Body of pancreas (tissue), 4 donors: ENCODE data around the gene AUTS2. TPM values are rescaled to one million over a fixed set of nuclear protein-coding genes. Genes with fewer than 3 reads are reported as not detected.
A peak's percentile ranks its signal among the peaks of the same experiment; 100 is the strongest.

Experiments used
- ATAC-seq: fragments of 150-250 bp; one replicate; pipeline ENCODE4 v1.9.1; 2016
- DNase-seq, 4 donors: peaks; one replicate each; pipeline ENCODE4 v3.0.0-alpha.2; 2019
- H3K27ac ChIP-seq, 4 donors: fragments of 200-600 bp; sonication (generic); 1 replicate in 3 of 4; 2 replicates in 1 of 4; pipeline versions ENCODE4 v1.5.1 to v1.6.1; 2016 to 2019; ENCODE audit warnings: mild to moderate bottlenecking in 1 of 4, mixed read lengths in 1 of 4, moderate library complexity in 1 of 4
- H3K27me3 ChIP-seq, 2 donors: fragments of 200-600 bp; sonication (generic); one replicate each; pipeline ENCODE4 v1.6.0; 2016; ENCODE audit warnings: mild to moderate bottlenecking in 1 of 2
- H3K36me3 ChIP-seq, 2 donors: fragments of 200-600 bp; sonication (generic); replicated peaks in 1 of 2; 2 replicates each; pipeline ENCODE4 v1.5.1; 2016; ENCODE audit warnings: low read depth in 2 of 2; ENCODE audit not compliant: insufficient read depth in 1 of 2
- H3K4me1 ChIP-seq: fragments of 200-600 bp; sonication (generic); one replicate; pipeline ENCODE4 v1.6.0; 2016
- H3K4me3 ChIP-seq, 2 donors: fragments of 200-600 bp; sonication (generic); 1 replicate in 1 of 2; 2 replicates in 1 of 2; pipeline ENCODE4 v1.5.1; 2016 to 2019
- H3K9me3 ChIP-seq, 3 donors: fragments of 200-600 bp; sonication (generic); 1 replicate in 2 of 3; 2 replicates in 1 of 3; pipeline ENCODE4 v1.5.1; 2016
- CTCF ChIP-seq, 7 experiments: fragments of 450-650 bp in 4 of 7; fragments of 200-600 bp in 3 of 7; sonication (generic) in 3 of 7; IDR thresholded peaks; one replicate each; pipeline ENCODE4 v1.5.1; 2016 to 2019; ENCODE audit warnings: antibody characterized with exemption in 7 of 7
- POLR2A ChIP-seq, 3 donors: fragments of 450-650 bp; IDR thresholded peaks; one replicate each; pipeline ENCODE4 v1.6.1; 2016; ENCODE audit warnings: antibody characterized with exemption in 3 of 3, mild to moderate bottlenecking in 2 of 3
- WGBS, 2 donors: methylation state at CpG; one replicate each; pipeline ENCODE4 v1.1.5; 2017; 5-methylcytosine and 5-hydroxymethylcytosine counted together
- intact Hi-C: fragments of 100-400 bp; cut with DNase I; formaldehyde crosslinking; loops from one replicate; pipeline ENCODE4 v1.15.1; 2023
- total RNA-seq, 2 donors: library from RNA; depleted of rRNA; stranded (reverse); fragments of >200 nt; gene quantifications; one replicate each; pipeline ENCODE4 v1.1.0, GENCODE V29; 2016

The AUTS2 gene
- total RNA-seq, 2 donors from 2014 or later = 11.7 to 18.5 TPM

- Histone ChIP-seq H3K4me3 (no peak overlapping the region), H3K36me3 (no peaks in the 10 kb centered on the region), H3K27ac (no peak overlapping the region), H3K4me1 (no peaks in the 10 kb centered on the region), H3K27me3 (no peaks in the 10 kb centered on the region), H3K9me3 (no peaks in the 10 kb centered on the region)
- intact Hi-C loops = no loop called here
- ATAC-seq = no peak
- DNase-seq = no peak
- TF ChIP-seq POLR2A (IDR thresholded peaks at IDR 0.05) (no peak), CTCF (IDR thresholded peaks at IDR 0.05) (no peak)
- 76 to 91% methylated on average over 4 of the region's 4 CpGs for WGBS, 2 donors
Measured at GRCh38 chr7:70188901-70189650, 590.8 kb downstream of the AUTS2 start.

- no peak for DNase-seq
- Histone ChIP-seq H3K27me3 (no peaks in the 10 kb centered on the region), H3K27ac (no peak overlapping the region), H3K4me3 (no peak overlapping the region), H3K4me1 (no peaks in the 10 kb centered on the region), H3K36me3 (no peaks in the 10 kb centered on the region), H3K9me3 (no peaks in the 10 kb centered on the region)
- intact Hi-C loops = no loop called here
- WGBS, 2 donors = 62 to 77% methylated on average over 4 of the region's 4 CpGs
- ATAC-seq = no peak
- no peak for TF ChIP-seq CTCF (IDR thresholded peaks at IDR 0.05)
Measured at GRCh38 chr7:70189776-70190175, 591.5 kb downstream of the AUTS2 start.

- no peaks in the 10 kb centered on the region for H3K4me1 ChIP-seq
- intact Hi-C loops = no loop called here
- no peak overlapping the region for H3K27ac ChIP-seq
- ATAC-seq = no peak
- no peaks in the 10 kb centered on the region for H3K9me3 ChIP-seq
- H3K36me3 ChIP-seq = no peaks in the 10 kb centered on the region
- no peak overlapping the region for H3K4me3 ChIP-seq
- DNase-seq = no peak
- no peaks in the 10 kb centered on the region for H3K27me3 ChIP-seq
- WGBS, 2 donors = 75 to 77% methylated on average over 4 of the region's 4 CpGs
- TF ChIP-seq CTCF (IDR thresholded peaks at IDR 0.05) (no peak), POLR2A (IDR thresholded peaks at IDR 0.05) (no peak)
Measured at GRCh38 chr7:70190281-70190680, 592.0 kb downstream of the AUTS2 start.

GRCh38 chr7:70193514-70193913 is 595.2 kb downstream of the AUTS2 start:
- Histone ChIP-seq H3K4me3 (no peak overlapping the region), H3K36me3 (no peaks in the 10 kb centered on the region), H3K4me1 (no peaks in the 10 kb centered on the region), H3K9me3 (no peaks in the 10 kb centered on the region), H3K27me3 (no peaks in the 10 kb centered on the region), H3K27ac (no peak overlapping the region)
- TF ChIP-seq CTCF (IDR thresholded peaks at IDR 0.05) (peak in 6 of 7 experiments; percentile 8 to 30 (median 20)), POLR2A (IDR thresholded peaks at IDR 0.05) (no peak)
- intact Hi-C loops = no loop called here
- 38 to 44% methylated on average over 4 of the region's 4 CpGs for WGBS, 2 donors
- peak in 1 of 4 donors; percentile 5 for DNase-seq
- no peak for ATAC-seq
